CD1c-positive myeloid dendritic cell (primary cell): ENCODE results near the gene RABGEF1.

ENCODE experiments used
- DNase-seq: peaks from one replicate; pipeline ENCODE4 v3.0.0-alpha.2; 2016; ENCODE audit errors: extremely low spot score

Gene RABGEF1

DNA sequence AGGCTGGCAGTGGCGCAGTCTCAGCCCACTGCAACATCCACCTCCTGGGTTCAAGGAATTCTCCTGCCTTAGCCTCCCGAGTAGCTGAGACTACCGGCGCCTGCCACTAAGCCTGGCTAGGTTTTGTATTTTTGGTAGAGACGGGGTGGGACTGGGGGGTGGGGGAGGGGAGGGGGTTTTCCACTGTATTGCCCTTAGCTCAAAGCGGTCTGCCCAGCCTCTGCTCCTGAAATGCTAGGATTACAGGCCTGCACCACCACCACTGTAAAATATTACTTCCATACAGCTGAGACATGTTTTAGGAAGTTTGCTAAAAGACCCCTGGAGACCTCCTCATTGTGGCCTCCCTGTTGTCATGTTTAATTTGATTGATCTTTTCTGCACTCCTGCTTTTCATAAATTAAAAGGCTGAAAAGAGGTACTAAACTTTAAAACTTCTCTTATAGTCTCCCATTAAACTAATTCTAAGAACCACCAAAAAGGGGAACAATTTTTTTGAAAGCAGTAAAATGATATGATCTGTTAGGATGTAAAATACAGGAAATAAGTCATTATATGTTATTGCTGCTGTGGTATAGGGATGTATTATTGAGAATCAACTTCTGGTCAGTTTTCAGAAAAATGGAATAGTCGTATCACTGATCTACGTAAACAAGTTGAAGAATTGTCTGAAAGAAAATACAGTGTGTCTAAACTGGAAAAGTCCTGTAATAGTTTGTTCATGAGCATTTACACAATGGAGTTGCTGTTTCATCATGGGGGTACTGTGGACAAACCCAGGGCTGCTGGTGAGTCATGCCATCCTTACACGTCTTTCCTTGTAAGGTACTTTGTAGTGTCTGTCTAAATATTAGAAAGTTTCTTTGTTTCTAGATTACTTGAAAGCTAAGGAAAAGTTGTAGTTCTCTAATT, 107.6 kb downstream of the RABGEF1 start:
- DNase-seq, result peak; percentile 83

DNA sequence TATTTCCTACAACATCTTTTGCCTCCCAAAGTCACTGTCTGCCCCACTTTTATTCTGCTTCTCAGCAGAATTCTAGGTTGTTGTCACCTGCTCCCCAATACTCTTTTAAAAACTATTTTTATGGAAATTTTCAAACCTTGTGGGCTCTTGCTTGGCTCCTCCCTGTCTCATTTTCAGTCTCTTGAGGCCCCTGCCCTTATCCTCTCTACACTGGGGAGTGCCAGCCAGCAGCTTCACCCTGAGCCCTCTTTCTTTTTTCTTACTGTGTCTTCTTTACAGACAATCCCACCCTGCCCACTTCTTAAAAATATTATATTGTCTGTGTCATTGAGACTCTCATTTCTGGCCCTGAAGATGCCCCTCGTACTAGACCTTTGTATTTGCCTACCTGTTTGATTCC, 118.8 kb downstream of the RABGEF1 start:
- DNase-seq, result no peak

GRCh38 chr7:66859794-66860645, 119.5 kb downstream of the RABGEF1 start:
- DNase-seq, result no peak

GRCh38 chr7:66860767-66861166, 120.2 kb downstream of the RABGEF1 start:
- DNase-seq, result no peak
